Measurements from ENCODE around the gene YIF1A.

- TF ChIP-seq ZNF610 (tag by site-specific recombination; IDR thresholded peaks at IDR 0.05; ENCODE audit: borderline replicate concordance) (no peak), ZNF19 (tag by site-specific recombination; IDR thresholded peaks at IDR 0.05; ENCODE audit: low read depth) (no peak), ZNF292 (tag by site-specific recombination; IDR thresholded peaks at IDR 0.05; ENCODE audit: borderline replicate concordance, low read depth) (no peak), CTCF (tag by site-specific recombination; IDR thresholded peaks at IDR 0.05) (no peak), KLF1 (tag by site-specific recombination; IDR thresholded peaks at IDR 0.05) (no peak), ZFHX2 (tag by site-specific recombination; conservative IDR thresholded peaks at IDR 0.05) (no peak), KLF16 (tag by site-specific recombination; IDR thresholded peaks at IDR 0.05) (no peak), ZNF26 (tag by site-specific recombination; IDR thresholded peaks at IDR 0.05) (no peak), ZNF335 (tag by site-specific recombination; conservative IDR thresholded peaks at IDR 0.05) (no peak), ZNF692 (tag by site-specific recombination; IDR thresholded peaks at IDR 0.05) (no peak), SP2 (tag by site-specific recombination; IDR thresholded peaks at IDR 0.05) (no peak), REPIN1 (tag by site-specific recombination; IDR thresholded peaks at IDR 0.05; ENCODE audit: low read depth) (no peak), ZNF830 (tag by site-specific recombination; IDR thresholded peaks at IDR 0.05; ENCODE audit: low read depth) (no peak), ZNF548 (tag by site-specific recombination; IDR thresholded peaks at IDR 0.05) (no peak)
Observed at GRCh38 chr11:66318600-66318970, 29.6 kb upstream of the YIF1A start.

Data from HEK293 (cell line).